ENCODE results near the gene ETV4.

ETV4 gene

DNA sequence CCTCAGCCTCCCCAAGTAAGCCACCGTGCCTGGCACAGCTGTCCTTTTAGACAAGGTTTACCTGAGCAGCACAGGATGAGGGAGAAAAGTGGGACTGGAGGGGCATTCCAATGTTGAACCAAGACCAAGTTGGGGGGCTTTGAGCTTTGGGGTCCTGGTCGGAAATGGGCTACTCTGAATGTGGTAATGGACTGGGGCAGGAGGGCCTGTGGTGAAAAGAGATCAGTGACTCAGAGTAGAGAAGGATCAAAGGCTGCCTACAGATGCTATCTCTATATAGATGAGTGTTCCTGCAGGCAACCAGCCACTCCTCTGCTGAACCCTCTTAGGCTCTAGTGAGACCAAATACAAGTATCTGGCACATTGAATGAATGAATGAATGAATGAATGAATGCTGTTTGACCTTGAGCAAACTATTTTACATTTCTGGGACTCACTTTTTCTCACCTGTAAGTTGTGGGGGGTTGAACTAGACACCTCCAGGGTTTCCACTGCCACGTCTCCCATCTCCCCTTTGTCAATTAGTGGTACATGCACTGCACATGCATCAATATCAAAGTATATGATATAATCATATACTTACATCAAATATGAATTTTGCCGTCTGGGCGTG is 26.3 kb upstream of the ETV4 start:
- DNase-seq: no peak

DNA sequence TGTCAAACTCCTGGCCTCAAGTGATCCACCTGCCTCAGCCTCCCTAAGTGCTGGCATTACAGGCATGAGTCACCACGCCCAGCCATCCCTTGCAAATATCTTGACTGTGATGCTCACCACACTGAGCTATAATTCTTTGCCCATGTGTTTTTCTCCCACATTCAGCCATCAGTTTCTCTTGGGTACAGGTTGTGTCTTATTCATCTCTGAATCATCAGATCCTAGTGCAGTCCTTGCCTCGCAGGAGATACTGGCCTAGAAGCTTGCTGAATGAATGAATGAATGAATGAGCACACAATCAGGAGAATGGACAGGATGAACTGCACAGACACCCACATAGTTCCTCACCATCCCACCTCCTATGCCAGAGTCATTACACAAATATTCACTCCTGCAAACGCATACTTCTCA is 24.4 kb upstream of the ETV4 start:
- no peak for DNase-seq

DNA sequence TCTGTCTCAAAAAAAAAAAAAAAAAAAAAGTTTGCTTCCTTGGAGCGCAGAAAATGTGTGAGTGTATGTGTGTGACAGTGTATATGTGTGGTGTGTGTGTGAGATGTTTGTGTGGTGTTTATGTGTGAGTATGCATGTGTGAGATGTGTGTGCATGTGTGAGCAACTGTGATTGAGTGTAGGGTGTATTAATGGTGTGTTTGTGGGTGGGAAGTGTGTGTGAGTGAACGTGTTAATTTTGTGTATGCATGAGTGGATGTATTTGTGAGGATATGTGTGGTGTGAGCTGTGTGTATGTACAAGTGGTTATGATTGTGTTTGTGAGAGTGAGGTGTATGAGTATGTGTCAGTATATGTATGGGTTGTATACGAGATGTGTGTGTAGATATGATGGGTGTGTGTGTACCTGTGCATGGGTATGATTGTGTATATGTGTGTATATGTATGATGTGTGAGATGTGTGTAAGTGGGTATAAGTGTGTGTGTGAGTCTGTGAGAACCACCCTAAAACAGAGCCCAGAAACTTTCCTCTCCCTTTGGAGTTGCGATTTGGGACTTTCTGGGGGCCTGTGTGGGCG is 22.5 kb upstream of the ETV4 start:
- DNase-seq: no peak

DNA sequence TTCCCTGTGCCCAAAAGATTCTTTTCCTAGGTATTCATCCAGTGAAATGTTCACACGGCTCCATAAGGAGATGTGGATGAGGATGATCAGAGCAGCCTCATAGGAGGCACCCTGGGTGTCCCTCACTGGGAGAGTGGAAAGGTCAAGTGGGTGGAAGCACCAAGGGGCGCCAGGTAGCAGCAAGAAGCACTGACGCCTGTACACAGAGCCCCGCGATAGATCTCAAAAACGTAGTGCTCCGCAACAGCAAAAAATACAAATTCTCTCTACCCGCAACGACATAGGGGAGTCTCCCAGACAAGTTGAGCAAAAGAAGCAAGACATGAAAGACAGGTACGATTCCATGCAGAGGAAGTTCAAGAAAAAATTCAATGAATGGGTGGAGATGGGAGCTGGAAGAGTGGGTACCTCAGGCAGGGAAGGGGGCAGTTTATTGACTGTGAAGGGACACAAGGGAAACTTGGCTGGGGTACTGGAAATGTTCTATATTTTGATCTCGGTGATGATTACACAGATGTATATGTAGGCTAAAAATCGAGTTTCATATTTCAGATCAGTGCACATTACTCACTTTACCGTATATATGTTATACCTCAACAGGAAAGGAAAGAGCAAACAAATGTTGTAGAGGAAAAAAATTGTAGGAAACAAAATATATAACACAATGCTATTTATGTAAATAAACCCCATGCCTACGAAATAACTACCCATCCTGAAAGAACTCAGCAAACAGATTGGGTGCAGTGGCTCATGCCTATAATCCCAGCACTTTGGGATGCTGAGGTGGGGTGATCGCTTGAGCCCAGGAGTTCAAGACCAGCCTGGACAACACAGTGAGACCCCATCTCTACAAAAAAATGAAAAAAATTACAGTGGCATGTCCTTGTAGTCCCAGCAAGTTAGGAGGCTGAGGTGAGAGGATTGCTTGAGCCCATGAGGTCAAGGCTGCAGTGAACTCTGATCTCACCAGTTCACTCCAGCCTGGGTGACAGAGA is 17.8 kb upstream of the ETV4 start:
- DNase-seq: no peak

DNA sequence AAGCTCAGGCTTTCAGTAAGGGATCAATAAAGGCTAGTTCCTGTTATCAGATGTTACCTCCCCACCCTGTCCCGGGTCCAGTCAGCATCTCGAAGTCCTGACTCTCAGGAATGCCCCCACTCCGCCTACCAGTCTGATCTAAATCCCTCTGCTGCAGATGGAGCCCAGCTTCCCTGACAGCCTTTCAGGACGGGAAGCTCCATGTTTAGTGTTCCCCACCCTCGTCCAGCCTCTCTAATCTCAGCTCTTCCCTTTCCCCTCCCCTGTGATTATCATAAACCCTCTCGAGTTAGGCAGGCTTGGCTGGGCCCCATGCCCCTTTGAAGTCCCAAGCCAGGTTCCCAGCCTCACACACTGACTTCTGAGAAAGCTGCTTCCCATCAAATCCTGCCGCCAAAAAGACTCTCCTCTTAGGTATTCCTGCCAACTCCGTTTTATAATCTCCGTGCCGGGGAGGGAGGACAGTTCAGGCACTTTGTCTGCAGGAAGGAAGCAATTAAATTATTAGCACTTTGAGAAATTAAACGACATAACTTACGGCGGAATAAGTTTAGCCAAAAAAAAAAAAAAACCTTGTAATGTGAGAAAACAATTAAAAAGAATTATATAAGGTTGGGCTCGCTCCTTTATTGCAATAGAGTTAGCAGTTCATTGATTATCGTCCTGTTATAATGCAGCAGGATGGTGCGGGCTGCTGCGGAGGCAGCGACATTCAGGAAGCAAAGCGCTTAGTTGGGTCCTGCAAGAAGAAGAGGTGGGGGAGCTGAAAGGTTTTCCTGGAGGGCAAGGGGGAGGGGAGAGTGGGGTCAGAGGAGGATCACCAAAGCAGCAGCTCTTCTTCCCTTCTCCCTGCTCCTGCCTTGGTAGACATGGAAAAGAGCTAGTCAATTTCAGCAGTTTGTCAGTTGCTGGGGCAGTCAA is 16.8 kb upstream of the ETV4 start:
- DNase-seq: no peak

DNA sequence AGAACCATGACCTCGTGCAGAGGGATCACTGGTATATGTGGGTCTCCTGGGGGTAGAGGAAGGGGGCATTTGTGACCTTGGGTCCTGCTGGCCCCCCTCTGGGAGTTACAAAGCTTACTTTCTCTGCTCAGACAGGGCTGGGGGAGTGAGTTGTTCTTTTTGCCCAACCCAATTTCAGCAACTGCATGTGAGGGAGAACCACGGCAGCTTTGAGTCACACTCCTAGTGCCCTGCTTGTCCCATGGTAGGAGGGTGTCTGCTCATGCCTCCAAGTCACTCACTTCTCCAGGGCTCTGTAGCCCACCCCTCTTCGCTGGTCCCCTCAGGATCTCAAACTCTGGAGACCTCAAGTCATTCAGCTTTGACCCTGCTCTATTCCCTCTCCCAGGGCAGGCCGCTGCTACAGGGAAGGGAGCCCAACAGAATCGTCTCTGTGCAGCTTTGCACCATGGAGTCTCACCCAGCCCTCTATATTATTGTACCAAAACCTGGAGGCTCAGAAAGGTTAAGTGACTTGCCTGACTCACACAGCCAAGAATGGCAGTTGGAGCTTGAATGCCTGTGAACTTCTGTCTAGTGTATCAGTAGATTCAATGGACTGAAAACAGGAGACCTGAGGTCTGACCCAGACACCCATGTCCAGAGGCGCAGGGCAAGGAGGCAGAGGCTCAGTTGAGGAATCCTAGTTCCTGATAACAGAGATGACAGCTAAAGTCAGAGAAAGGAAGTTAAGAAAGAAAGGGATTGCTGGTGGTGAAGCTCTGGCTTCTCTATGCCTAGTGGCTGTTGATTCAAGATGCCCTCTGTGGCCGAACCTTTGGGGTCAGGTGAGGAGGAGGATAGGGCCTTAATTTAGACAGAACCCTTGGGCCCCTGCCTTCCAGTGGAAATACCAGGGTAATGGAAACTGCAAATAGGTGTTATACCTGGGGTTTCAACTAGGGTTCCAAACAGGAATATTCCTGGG is 14.6 kb upstream of the ETV4 start:
- no peak for DNase-seq

DNA sequence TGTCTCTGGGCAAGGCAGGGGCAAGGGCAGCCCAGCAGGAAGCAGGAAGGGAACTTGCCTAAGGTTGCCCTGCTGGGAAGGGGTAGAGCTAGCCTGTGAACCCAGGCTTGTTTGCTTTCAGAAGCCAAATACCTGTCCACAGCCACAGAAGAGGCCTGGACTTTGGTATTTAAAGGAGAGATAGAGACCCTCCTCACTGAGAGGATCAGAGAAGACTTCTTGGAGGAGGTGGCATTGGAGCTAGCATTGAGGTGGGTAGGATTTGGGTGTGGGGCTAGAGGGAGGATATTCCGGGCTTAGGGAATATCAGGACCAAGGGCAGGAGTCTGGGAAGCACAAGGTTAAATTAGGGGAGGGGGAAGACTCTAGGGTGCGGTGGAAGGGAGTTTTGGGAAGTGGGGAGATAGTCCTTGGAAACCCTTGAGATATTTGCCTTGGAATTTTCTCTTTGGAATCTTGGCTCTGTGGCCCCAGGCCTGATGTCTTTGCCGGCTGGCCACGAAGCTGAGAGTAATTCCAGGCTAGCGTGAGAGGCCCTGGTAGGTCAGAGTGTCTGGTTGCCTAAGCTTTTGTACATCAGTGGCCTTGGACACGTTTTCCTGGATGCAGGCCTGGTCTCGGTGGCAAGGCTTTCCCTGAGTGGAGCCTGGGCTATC is 13.1 kb upstream of the ETV4 start:
- DNase-seq: no peak

DNA sequence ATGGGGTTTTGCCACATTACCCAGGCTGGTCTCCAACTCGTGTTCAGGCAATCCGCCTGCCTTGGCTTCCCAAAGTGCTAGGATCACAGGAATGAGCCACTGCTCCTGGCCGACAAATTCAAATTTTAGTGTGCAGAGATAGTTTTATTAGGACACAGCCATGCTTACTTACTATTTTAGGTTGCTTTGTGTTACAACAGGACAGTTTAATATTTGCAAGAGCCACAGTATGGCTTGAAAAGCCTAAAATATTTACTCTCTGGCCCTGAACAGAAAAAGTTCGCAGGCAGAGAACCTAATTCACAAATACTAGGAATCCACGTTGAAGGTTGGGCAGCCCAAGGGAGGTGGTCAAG is 12.6 kb upstream of the ETV4 start:
- no peak for DNase-seq

DNA sequence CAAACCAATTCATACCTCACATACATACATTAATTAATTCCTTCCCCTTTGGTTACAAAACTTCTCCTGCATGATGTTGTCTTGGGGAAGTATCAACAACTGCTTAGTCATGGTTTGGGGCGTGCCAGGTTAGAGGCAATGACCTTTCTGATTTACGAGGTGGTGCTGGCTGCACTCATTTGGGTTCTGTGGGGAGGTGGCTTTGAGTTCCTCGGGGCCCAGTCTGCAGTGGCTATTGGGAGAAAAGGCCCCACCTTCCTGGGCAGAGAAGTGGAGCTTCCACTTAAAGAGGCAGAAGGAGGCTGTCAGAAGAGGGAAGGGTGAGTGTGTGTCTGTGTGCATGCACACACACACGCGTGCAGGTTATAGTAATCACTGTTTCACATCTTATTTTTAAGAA is 10.2 kb upstream of the ETV4 start:
- no peak for DNase-seq

DNA sequence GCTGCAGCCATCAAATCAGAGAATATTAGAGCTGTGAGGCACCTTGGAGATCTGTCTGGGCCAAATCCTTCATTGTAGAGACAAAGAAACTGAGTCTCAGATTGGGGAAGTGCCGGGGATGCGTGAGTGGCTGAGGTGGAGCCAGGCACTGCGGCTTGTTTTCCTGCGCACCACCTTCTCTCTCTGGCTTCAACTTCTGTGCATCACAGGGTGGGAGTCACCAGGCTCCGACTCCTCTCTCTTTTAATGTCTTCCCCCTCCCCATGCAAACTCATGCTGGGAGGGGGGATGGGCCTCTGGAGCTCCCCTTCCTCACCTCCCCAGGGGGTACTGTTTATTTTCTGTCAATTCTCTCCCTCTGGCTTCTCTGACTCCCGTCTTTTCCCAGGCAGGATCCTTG is 8.7 kb upstream of the ETV4 start:
- DNase-seq: no peak

DNA sequence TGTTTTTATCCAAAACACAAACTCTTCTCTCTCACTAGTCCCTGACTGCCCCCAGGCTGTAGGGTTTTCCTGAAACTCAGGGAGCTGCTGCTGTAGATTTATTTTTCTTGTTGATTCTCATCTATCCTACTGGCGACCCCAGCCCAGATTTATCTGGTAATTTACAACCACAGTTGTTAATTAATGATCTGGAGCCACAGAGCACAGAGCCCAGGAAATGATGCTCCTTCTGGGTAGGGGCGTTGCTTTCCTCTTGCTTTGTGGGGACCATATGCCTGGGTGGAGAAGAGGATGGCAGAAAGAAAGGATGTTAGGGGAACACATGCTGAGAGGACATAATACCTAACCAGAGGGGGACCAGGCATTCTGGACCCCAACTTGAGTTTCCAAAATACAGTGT is 7.4 kb upstream of the ETV4 start:
- no peak for DNase-seq

DNA sequence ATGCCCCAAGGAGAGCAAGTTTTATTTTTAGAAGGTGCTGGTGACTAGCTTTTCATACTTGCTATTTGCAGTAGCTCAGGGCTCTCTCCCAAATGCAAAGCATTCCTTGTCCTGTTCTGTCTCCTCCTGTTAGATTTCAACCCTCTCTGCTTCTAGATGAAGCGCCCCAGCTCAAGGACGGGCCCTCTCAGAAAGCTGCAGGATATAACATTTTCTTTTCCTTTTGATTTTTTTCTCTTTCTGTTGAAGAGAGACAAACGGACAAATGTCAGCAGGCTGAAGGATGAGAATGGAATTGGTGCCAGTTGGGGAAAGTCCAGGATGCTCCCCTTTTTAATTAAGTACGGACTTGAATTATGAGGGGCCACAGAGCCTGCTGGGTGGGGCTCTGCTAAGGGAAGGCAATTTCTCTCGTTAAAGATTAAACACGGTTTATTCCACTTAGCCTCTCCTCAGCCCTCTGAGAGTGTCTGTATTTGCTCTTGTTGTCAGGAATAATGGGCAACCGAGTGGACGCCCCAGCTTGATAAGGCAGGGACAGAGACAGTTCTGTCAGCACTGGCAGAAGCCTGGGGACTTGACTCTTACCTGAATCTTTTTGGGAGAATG is 6.2 kb upstream of the ETV4 start:
- no peak for DNase-seq

DNA sequence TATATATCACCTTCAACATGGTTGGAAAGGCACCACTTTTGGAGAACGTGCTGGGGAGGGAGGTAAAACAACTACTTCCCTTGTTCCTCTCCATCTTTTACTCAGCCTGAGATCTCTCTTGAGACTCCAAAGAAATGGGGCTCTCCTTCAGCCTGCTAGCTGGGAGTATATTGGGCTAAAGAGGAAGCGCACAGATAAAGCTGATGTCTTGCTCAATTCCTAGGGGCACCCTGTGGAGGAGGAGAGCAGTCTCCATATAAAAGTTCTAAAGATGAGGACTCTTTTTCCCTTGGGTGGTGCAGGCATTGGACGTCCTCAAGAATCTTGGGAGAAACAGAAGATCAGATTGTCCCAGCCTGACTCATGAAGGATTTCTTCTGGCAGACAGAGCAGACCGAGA is 4.6 kb upstream of the ETV4 start:
- no peak for DNase-seq

DNA sequence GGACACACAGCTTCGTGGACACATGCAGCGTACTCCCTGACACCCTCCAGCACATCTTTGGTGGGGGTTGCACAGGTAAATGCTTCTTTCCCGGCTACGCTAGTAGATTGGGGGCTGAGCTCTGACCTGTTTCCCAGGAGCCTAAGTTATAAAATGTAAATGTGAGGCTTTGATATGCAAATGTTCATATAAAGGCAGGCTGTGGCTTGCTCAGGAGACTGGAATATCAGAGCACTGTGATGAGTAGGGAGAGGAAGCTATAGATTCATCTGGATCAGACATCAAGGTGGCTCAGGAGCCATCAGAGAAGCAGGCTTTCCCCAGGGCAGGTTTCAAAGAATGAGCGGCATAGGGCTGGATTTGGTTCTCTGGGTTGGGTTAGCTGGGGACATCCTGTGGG is 3.4 kb upstream of the ETV4 start:
- no peak for DNase-seq

DNA sequence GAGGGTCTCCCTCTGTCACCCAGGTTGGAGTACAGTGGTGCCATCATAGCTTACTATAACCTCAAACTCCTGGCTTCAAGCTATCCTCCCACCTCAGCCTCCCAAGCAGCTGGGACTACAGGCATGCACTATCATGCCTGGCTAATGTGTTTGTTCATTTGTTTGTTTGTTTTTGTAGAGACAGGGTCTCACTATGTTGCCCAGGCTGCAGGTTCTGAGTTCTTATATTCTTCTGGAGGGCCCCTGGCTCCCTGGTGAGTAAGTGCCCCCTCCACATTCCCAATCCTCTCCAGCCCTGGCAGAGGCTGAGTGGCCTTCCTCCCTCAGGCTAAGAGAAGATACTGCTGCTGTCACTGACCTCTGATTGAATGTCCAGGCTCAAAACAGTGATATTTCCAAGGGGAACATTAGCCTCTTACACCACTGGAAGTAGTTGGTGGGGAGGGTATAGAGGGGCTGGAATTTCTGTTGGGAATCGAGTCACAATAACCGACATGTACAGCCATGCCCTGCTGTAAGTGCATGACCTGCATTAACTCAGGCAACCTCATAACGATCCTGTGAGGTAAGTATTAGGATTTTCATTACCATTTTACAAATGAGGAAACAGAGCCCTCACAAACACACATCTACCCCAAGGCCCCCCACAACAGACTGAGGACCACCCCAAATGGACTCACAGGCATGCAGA is 2.7 kb upstream of the ETV4 start:
- no peak for DNase-seq

DNA sequence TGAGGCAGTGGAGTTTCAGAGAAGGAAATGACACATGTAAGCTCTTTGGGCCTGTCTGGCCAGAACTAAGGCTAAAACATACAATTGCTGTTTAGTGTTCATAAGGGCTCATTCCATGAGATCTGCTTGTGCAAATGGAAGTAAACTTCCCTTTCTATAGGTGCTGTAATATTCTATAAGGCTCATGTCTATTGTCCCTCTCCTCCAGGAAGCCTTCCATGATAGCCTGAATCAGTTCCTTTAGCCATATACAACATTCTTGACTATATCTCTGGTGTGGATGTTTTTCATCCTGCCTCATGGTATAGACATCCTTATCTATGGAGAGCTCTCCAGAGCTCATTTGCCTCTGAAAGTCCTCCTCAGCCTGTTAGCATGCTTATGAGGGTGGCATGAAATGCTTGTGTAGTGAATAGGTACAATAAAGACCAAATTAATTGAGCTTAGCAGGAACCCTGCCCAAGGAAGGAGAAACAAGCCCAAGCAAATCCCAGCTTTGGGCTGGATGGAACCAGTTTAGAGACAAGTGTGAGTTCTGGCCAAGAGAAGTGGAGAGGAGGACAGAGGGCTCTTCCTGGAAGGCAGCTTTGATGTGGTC is 1.6 kb upstream of the ETV4 start:
- DNase-seq: no peak

DNA sequence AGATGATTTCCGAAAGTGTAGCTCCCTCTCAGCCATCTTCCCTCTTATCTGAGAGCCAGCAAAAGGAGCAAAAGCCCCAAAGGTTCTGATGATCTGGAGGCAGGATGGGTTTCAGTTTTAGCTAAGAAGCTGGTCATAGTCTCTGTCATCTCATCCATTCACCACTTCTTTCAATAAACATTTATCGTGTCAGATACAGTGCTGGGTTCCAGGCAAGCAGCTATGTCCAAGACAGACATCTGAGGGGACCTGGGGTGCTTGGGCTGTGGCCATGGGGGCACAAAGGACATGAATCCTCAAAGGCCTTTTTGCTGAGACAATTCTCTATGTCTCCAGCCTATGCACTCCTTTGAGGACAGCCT is 1.0 kb upstream of the ETV4 start:
- no peak for DNase-seq

DNA sequence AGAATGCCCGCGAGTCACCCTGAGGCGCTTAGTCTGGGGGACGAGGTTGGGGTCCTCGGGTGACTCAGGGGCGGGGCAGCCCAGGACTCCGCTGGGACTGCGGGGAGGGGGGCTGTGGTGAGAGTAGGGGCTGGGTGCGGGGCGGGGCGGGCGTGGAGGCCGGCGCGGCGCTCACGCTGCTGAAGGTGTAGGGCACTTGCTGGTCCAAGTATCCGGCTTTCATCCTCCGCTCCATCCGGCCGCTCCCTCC is 832 bp downstream of the ETV4 start:
- no peak for DNase-seq

DNA sequence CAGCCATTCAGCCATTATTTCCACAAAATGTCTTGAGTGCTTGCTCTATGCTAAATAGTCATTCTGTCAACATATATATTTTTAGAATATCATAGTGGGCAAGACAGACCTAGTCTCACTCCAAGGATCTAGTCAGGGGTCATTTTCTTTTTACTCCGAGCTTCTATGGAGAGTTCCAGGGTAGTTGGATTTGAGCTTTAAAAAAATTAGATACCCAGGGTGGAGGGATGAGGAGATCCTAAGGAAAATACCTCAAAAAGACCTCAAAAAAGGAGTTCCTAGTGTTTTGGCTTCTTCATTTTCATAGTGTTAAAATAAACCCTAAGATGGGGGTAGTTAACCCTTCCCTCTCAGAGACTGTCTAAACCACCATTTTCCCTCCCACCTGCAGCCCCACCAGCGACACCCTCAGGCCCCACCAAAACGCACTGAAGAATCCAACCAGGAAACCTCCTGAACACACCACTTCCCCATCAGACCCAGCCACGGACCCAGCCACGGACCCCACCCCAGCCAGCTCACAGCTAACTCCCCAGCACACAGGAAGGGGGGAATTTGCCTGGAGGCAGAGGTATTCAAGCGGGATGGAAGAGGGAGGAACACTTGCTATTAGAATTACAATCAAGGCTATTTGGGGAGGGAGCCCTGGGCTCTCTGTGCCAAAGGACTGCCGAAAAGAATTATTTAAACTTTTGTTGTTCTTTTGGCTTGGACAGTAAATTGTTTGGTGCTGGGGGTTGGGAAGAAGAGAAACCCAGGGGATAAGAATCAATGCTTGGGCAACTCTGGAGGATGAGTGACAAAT is 2.2 kb downstream of the ETV4 start:
- DNase-seq: no peak

Data from left hindlimb (tissue), 1 donor.